Activated CD8-positive, alpha-beta memory T cell treated with anti-CD3 and anti-CD28 coated beads, Interleukin-2, amount 50 U/mL, for 1 hour (primary cell): ENCODE results near the gene DDOST.
"Not testable (repeated sequence)": the region's sequence is repeated elsewhere in the genome, so short reads cannot be mapped to it uniquely, and the experiment has no call there.

Source experiments
- DNase-seq: peaks from one replicate; pipeline ENCODE4 v3.0.0-alpha.2; 2020; ENCODE audit errors: extremely low read depth

The DDOST gene

GRCh38 chr1:20624709-20625108 lies 36.5 kb downstream of the DDOST start:
- no peak for DNase-seq

- DNase-seq = no peak
These were observed 40.2 kb downstream of the DDOST start for GRCh38 chr1:20621012-20621411.

- DNase-seq = no peak
These were observed 41.2 kb downstream of the DDOST start for GRCh38 chr1:20619999-20620398.

- DNase-seq = no peak
These were observed 42.6 kb downstream of the DDOST start for GRCh38 chr1:20618550-20618949.

- DNase-seq = no peak
These were observed 44.2 kb downstream of the DDOST start for GRCh38 chr1:20616847-20617487.

GRCh38 chr1:20615946-20616846 lies 45.0 kb downstream of the DDOST start:
- DNase-seq = no peak

GRCh38 chr1:20614131-20614579 lies 47.0 kb downstream of the DDOST start:
- DNase-seq = no peak

- DNase-seq = no peak
These were observed 48.9 kb downstream of the DDOST start for GRCh38 chr1:20612221-20612746.

GRCh38 chr1:20611652-20612051 lies 49.5 kb downstream of the DDOST start:
- no peak for DNase-seq

GRCh38 chr1:20610970-20611369 lies 50.2 kb downstream of the DDOST start:
- DNase-seq = no peak

- DNase-seq = no peak
These were observed 51.6 kb downstream of the DDOST start for GRCh38 chr1:20609541-20609940.

- DNase-seq = not testable (repeated sequence)
These were observed 54.2 kb downstream of the DDOST start for GRCh38 chr1:20606801-20607570.

GRCh38 chr1:20604678-20605077 lies 56.5 kb downstream of the DDOST start:
- DNase-seq = no peak

GRCh38 chr1:20603504-20604464 lies 57.4 kb downstream of the DDOST start:
- no peak for DNase-seq

- DNase-seq = no peak
These were observed 58.2 kb downstream of the DDOST start for GRCh38 chr1:20602851-20603450.
